GM19023 (cell line): ENCODE data around the gene ECI2.
"Not testable (repeated sequence)": the region's sequence is repeated elsewhere in the genome, so short reads cannot be mapped to it uniquely, and the experiment has no call there.

Experiments used
- ATAC-seq: cut with Tn5 transposase; IDR thresholded peaks from one replicate; pipeline ENCODE4 v1.9.1; 2021; ENCODE audit warnings: mild to moderate bottlenecking, moderate library complexity; ENCODE audit not compliant: unreplicated experiment

Gene ECI2

GRCh38 chr6:4105980-4106536 is 29.3 kb downstream of the ECI2 start:
- no peak for ATAC-seq

- no peak for ATAC-seq
Observed at GRCh38 chr6:4103929-4104328, 31.4 kb downstream of the ECI2 start.

- ATAC-seq: no peak
Observed at GRCh38 chr6:4102687-4103244, 32.6 kb downstream of the ECI2 start.

GRCh38 chr6:4101298-4101697 is 34.1 kb downstream of the ECI2 start:
- no peak for ATAC-seq

GRCh38 chr6:4100655-4101054 is 34.7 kb downstream of the ECI2 start:
- ATAC-seq: no peak

GRCh38 chr6:4093288-4093687 is 42.1 kb downstream of the ECI2 start:
- ATAC-seq: no peak

GRCh38 chr6:4091941-4092340 is 43.4 kb downstream of the ECI2 start:
- no peak for ATAC-seq

GRCh38 chr6:4090043-4090442 is 45.3 kb downstream of the ECI2 start:
- not testable (repeated sequence) for ATAC-seq

- ATAC-seq: no peak
Observed at GRCh38 chr6:4088704-4089103, 46.7 kb downstream of the ECI2 start.

- ATAC-seq: no peak
Observed at GRCh38 chr6:4085332-4085700, 50.1 kb downstream of the ECI2 start.

- no peak for ATAC-seq
Observed at GRCh38 chr6:4084444-4085331, 50.7 kb downstream of the ECI2 start.

GRCh38 chr6:4078691-4079471 is 56.5 kb downstream of the ECI2 start, which contains the start of gene FAM217A:
FAM217A (minus strand) TSS chr6:4079137; CDS start chr6:4077414, 1,723 bp downstream.
- ATAC-seq: no peak

GRCh38 chr6:4074478-4075235 is 60.7 kb downstream of the ECI2 start:
- no peak for ATAC-seq

- ATAC-seq: no peak
Observed at GRCh38 chr6:4071330-4071729, 64.0 kb downstream of the ECI2 start.

- ATAC-seq: no peak
Observed at GRCh38 chr6:4069199-4069598, 66.2 kb downstream of the ECI2 start.

- ATAC-seq: no peak
Observed at GRCh38 chr6:4067673-4068072, 67.7 kb downstream of the ECI2 start.

- ATAC-seq: no peak
Observed at GRCh38 chr6:4066029-4066755, 69.2 kb downstream of the ECI2 start.
